ENCODE results near the gene SPARCL1. TPM values are rescaled to one million over a fixed set of nuclear protein-coding genes. Genes with fewer than 3 reads are reported as not detected.

SPARCL1 gene, protein sequence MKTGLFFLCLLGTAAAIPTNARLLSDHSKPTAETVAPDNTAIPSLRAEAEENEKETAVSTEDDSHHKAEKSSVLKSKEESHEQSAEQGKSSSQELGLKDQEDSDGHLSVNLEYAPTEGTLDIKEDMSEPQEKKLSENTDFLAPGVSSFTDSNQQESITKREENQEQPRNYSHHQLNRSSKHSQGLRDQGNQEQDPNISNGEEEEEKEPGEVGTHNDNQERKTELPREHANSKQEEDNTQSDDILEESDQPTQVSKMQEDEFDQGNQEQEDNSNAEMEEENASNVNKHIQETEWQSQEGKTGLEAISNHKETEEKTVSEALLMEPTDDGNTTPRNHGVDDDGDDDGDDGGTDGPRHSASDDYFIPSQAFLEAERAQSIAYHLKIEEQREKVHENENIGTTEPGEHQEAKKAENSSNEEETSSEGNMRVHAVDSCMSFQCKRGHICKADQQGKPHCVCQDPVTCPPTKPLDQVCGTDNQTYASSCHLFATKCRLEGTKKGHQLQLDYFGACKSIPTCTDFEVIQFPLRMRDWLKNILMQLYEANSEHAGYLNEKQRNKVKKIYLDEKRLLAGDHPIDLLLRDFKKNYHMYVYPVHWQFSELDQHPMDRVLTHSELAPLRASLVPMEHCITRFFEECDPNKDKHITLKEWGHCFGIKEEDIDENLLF
- not detected in 3 replicates for polyA plus RNA-seq
- polyA plus RNA-seq (2011; ENCODE audit: low read depth), result not detected
- polyA plus RNA-seq (2011; cell fraction: cytosol; rRNA removed), result not detected in 2 replicates
- polyA plus RNA-seq (2011; cell fraction: nucleus; rRNA removed), result not detected in 2 replicates
- not detected in 2 replicates for polyA plus RNA-seq (2012; ENCODE audit: low replicate concordance)
- not detected in 3 replicates for polyA minus RNA-seq
- not detected for polyA minus RNA-seq (2011; cell fraction: cytosol; rRNA and poly(A)+ RNA removed)
- polyA minus RNA-seq (2011; cell fraction: nucleus; rRNA and poly(A)+ RNA removed), result not detected in 2 replicates

DNA sequence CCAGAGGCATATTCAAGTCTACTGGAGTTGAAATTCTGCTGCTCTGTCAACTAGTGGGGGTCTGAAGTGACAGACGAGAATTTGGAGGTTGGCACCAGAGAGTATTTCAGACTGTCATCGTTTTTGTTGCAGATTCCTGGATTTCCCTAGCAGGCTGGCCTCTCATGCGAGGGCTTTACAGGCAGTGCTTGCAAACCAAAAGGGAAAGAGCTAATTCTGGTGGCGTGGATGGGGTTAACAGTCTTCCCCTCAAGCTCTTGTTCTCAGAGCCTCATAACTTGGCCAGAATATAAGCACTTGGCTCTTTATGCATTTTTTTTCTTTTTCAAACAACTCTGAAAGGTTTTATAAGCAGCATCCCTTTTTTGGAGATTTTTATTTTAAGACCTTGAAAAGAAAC is at the start of gene SPARCL1:
TSS of gene SPARCL1 (minus strand) at position 190 of the 400 bp plus-strand sequence. CDS start 29,802 bp downstream, outside the sequence.
- no peak within 1 kb of the TSS for H3K9ac ChIP-seq (ENCODE audit: control insufficient read depth, extremely low read depth, insufficient read depth, low read length)
- TF ChIP-seq, protein P1, sequence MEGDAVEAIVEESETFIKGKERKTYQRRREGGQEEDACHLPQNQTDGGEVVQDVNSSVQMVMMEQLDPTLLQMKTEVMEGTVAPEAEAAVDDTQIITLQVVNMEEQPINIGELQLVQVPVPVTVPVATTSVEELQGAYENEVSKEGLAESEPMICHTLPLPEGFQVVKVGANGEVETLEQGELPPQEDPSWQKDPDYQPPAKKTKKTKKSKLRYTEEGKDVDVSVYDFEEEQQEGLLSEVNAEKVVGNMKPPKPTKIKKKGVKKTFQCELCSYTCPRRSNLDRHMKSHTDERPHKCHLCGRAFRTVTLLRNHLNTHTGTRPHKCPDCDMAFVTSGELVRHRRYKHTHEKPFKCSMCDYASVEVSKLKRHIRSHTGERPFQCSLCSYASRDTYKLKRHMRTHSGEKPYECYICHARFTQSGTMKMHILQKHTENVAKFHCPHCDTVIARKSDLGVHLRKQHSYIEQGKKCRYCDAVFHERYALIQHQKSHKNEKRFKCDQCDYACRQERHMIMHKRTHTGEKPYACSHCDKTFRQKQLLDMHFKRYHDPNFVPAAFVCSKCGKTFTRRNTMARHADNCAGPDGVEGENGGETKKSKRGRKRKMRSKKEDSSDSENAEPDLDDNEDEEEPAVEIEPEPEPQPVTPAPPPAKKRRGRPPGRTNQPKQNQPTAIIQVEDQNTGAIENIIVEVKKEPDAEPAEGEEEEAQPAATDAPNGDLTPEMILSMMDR (optimal IDR thresholded peaks at IDR 0.05 in 1 of 3, IDR thresholded peaks at IDR 0.05 in 1 of 3, conservative IDR thresholded peaks at IDR 0.05 in 1 of 3; ENCODE audit: extremely low read depth in 1 of 3, insufficient read depth in 2 of 3, low read length in 3 of 3), result no peak
- TF ChIP-seq EZH2 (IDR thresholded peaks at IDR 0.05; ENCODE audit: low read length), result no peak
- FAIRE-seq, result no peak

DNA sequence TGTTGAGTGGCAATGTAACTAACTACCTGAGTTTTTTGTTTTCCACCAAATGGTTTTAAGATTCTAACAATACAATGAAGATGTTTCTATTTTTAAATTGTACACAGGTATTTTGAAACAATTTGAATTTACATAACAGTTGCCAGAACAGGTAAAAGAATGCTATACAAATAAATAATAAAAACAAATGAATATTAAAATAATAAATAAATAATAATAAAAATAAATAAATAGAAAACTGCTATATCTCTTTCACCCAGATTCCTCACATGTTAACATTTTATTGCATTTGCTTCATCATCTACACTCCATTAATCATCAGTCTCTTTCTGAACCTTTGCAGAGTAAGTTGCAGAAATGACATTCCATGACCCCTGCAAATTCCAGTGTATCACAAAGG is 46.8 kb upstream of the SPARCL1 start:
- dilution Hi-C loops (cut with MboI; ENCODE audit: extremely low pct_ligation_motif_present, low sequenced_read_pairs), result no loop called here
- Histone ChIP-seq H2AFZ (ENCODE audit: control insufficient read depth, low read length) (no peak overlapping the region), H3K36me3 (ENCODE audit: control insufficient read depth in 2 of 2, extremely low read depth in 1 of 2, insufficient read depth in 2 of 2, low read length in 2 of 2) (no peaks in the 10 kb centered on the region), H3K4me2 (ENCODE audit: control insufficient read depth, extremely low read depth, insufficient read depth, low read depth, low read length) (no peak overlapping the region), H3K9me1 (ENCODE audit: control insufficient read depth, extremely low read depth, insufficient read depth, low read length) (no peaks in the 10 kb centered on the region), H3K4me3 (ENCODE audit: control insufficient read depth in 2 of 3, extremely low read depth in 1 of 3, insufficient read depth in 2 of 3, low read depth in 1 of 3, low read length in 3 of 3) (no peak overlapping the region), H3K4me1 (ENCODE audit: control insufficient read depth, extremely low read depth, insufficient read depth, low read length) (no peaks in the 10 kb centered on the region), H3K9me3 (ENCODE audit: control insufficient read depth, low read depth, low read length) (no peaks in the 10 kb centered on the region), H3K9ac (ENCODE audit: control insufficient read depth, extremely low read depth, insufficient read depth, low read length) (no peak overlapping the region), H3K27ac (ENCODE audit: control insufficient read depth, insufficient read depth, low read length) (no peak overlapping the region), H4K20me1 (ENCODE audit: control insufficient read depth, extremely low read depth, insufficient read depth, low read length) (no peaks in the 10 kb centered on the region), H3K79me2 (ENCODE audit: control insufficient read depth, insufficient read depth, low read length) (no peaks in the 10 kb centered on the region), H3K27me3 (ENCODE audit: control insufficient read depth, extremely low read depth, insufficient read depth, low read length) (no peaks in the 10 kb centered on the region)
- no peak for FAIRE-seq
- DNase-seq (ENCODE audit: low read depth, low spot score), result no peak
- TF ChIP-seq EZH2 (IDR thresholded peaks at IDR 0.05; ENCODE audit: low read length), result no peak
- TF ChIP-seq, protein P1 (optimal IDR thresholded peaks at IDR 0.05 in 1 of 3, IDR thresholded peaks at IDR 0.05 in 1 of 3, conservative IDR thresholded peaks at IDR 0.05 in 1 of 3; ENCODE audit: extremely low read depth in 1 of 3, insufficient read depth in 2 of 3, low read length in 3 of 3), result no peak

More for the DNA sequence above, at the start of gene SPARCL1:
- no peak within 1 kb of the TSS for H3K4me3 ChIP-seq (ENCODE audit: control insufficient read depth in 2 of 3, extremely low read depth in 1 of 3, insufficient read depth in 2 of 3, low read depth in 1 of 3, low read length in 3 of 3)
- no peaks in the 10 kb centered on the region for H4K20me1 ChIP-seq (ENCODE audit: control insufficient read depth, extremely low read depth, insufficient read depth, low read length)
- H3K27ac ChIP-seq (ENCODE audit: control insufficient read depth, insufficient read depth, low read length), result no peak within 1 kb of the TSS
- dilution Hi-C loops (cut with MboI; ENCODE audit: extremely low pct_ligation_motif_present, low sequenced_read_pairs), result no loop called here
- H3K4me1 ChIP-seq (ENCODE audit: control insufficient read depth, extremely low read depth, insufficient read depth, low read length), result peaks cover 6% of the 10 kb centered on the region
- H3K9me3 ChIP-seq (ENCODE audit: control insufficient read depth, low read depth, low read length), result no peaks in the 10 kb centered on the region
- H3K79me2 ChIP-seq (ENCODE audit: control insufficient read depth, insufficient read depth, low read length), result no peaks in the 10 kb centered on the region
- no peak for DNase-seq (ENCODE audit: low read depth, low spot score)
- H3K27me3 ChIP-seq (ENCODE audit: control insufficient read depth, extremely low read depth, insufficient read depth, low read length), result no peaks in the 10 kb centered on the region
- no peak within 1 kb of the TSS for H3K4me2 ChIP-seq (ENCODE audit: control insufficient read depth, extremely low read depth, insufficient read depth, low read depth, low read length)
- H3K36me3 ChIP-seq (ENCODE audit: control insufficient read depth in 2 of 2, extremely low read depth in 1 of 2, insufficient read depth in 2 of 2, low read length in 2 of 2), result no peaks in the 10 kb centered on the region
- no peak within 1 kb of the TSS for H2AFZ ChIP-seq (ENCODE audit: control insufficient read depth, low read length)
- H3K9me1 ChIP-seq (ENCODE audit: control insufficient read depth, extremely low read depth, insufficient read depth, low read length), result no peaks in the 10 kb centered on the region
